ENCODE measurements around the gene ADGRD2. TPM values are rescaled to one million over a fixed set of nuclear protein-coding genes. Genes with fewer than 3 reads are reported as not detected.

The ADGRD2 gene
- total and polyA plus RNA-seq, 2 donors from 2014 or later: not detected

DNA sequence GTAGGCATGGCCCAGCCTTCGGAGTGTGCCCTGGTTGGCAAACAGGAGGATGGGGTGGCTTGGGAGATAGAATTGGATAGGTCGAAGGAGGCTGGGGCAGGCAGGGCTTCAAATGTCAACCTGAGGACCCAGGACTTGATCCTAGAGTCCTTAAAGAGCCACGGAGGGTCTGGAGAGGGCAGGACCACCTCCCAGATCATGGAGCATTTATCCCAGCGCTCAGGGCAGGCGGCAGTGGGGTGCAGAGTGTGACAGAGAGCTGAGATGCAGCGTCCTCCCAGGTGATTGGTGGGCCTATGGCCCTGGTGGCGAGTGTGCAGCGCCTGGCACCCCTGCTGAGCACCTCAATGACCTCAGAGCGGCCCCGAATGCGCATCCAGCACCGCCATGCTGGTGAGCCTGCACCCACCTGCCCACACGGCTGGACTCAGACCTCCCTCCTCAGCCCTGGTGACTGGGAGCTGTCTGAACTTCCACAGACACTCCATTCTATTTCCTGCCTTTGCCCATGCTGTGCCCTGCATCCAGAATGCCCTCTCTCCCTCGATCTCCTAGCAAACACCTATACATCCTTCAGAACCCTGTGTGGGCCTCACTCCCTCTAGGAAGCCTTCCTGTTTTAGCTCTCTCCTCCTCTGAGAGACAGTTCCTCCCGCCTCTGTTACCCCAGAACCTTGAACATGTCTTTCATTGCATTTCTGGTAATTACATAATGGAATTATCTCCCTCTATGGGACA lies 6.3 kb downstream of the ADGRD2 start:
- no peaks in the 10 kb centered on the region for H3K36me3 ChIP-seq (ENCODE audit: control insufficient read depth in 2 of 3, insufficient read depth in 3 of 3, low read length in 3 of 3)
- TF ChIP-seq, protein P1, sequence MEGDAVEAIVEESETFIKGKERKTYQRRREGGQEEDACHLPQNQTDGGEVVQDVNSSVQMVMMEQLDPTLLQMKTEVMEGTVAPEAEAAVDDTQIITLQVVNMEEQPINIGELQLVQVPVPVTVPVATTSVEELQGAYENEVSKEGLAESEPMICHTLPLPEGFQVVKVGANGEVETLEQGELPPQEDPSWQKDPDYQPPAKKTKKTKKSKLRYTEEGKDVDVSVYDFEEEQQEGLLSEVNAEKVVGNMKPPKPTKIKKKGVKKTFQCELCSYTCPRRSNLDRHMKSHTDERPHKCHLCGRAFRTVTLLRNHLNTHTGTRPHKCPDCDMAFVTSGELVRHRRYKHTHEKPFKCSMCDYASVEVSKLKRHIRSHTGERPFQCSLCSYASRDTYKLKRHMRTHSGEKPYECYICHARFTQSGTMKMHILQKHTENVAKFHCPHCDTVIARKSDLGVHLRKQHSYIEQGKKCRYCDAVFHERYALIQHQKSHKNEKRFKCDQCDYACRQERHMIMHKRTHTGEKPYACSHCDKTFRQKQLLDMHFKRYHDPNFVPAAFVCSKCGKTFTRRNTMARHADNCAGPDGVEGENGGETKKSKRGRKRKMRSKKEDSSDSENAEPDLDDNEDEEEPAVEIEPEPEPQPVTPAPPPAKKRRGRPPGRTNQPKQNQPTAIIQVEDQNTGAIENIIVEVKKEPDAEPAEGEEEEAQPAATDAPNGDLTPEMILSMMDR (IDR thresholded peaks at IDR 0.05; ENCODE audit: borderline replicate concordance, extremely low read depth, insufficient read depth): no peak
- no peaks in the 10 kb centered on the region for H3K4me1 ChIP-seq (ENCODE audit: control insufficient read depth in 2 of 3, insufficient read depth in 2 of 3, low read depth in 1 of 3, low read length in 3 of 3)
- no peak overlapping the region for H3K9ac ChIP-seq (ENCODE audit: low read length in 3 of 3)
- FAIRE-seq: no peak
- intact Hi-C loops (cut with DNase I): no loop called here
- H3K4me3 ChIP-seq (ENCODE audit: low read length in 3 of 3): no peak overlapping the region
- no peak overlapping the region for H3K27ac ChIP-seq (ENCODE audit: low read depth in 2 of 2, low read length in 2 of 2)
- peaks cover 11% of the 10 kb centered on the region for H3K27me3 ChIP-seq (ENCODE audit: control insufficient read depth, insufficient read depth, low read length)
- peaks cover 0 to 5% (median 5%) of the 10 kb centered on the region in 3 donors for H3K9me3 ChIP-seq (ENCODE audit: control insufficient read depth in 2 of 3, insufficient read depth in 1 of 3, low read length in 3 of 3)
- no peak for DNase-seq

DNA sequence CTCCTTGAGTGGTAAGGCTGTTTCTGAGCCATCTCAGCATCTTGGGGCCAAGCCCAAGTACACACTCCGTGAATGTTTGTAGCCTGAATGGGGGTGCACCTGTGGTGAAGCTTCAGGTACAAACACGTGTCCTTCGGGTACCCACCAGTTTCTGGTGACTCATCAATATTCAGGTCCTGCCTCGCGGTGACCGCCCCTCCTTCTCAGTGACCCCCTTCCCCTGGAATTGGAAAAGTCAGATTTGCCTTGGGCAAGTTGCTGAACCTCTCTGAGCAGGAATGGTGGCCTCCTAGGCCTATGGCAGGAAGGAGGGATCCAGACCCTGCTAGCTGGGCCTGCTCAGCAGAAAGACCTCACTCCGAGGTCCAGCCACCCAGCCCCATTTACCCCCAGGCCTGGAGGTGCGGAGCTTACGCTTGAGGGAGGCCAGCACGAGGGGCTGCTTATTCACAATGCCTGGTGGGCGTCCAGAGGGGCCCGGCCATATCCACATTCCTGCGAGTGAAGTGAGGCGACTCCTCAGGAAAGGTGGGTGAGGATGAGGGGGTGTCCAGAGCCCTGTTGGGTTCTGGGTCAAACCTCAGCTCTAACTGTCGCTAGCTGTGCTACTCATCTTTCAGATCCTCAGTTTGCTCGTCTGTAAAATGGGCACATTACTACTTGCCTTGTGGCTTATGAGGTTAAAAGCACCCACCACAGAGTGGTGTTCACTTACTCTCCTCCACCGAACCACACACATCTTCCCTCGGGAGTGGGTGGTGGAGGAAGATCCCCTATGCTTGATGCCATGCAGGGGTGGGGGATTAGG lies 7.0 kb downstream of the ADGRD2 start:
- TF ChIP-seq, protein P1 (IDR thresholded peaks at IDR 0.05; ENCODE audit: borderline replicate concordance, extremely low read depth, insufficient read depth): no peak
- no peak overlapping the region for H3K27ac ChIP-seq (ENCODE audit: low read depth in 2 of 2, low read length in 2 of 2)
- H3K9me3 ChIP-seq (ENCODE audit: control insufficient read depth in 2 of 3, insufficient read depth in 1 of 3, low read length in 3 of 3): peaks cover 0 to 5% (median 5%) of the 10 kb centered on the region in 3 donors
- H3K27me3 ChIP-seq (ENCODE audit: control insufficient read depth, insufficient read depth, low read length): peaks cover 5% of the 10 kb centered on the region
- intact Hi-C loops (cut with DNase I): no loop called here
- no peaks in the 10 kb centered on the region for H3K36me3 ChIP-seq (ENCODE audit: control insufficient read depth in 2 of 3, insufficient read depth in 3 of 3, low read length in 3 of 3)
- no peak for FAIRE-seq
- H3K9ac ChIP-seq (ENCODE audit: low read length in 3 of 3): no peak overlapping the region
- DNase-seq: no peak
- no peak overlapping the region for H3K4me3 ChIP-seq (ENCODE audit: low read length in 3 of 3)
- no peaks in the 10 kb centered on the region for H3K4me1 ChIP-seq (ENCODE audit: control insufficient read depth in 2 of 3, insufficient read depth in 2 of 3, low read depth in 1 of 3, low read length in 3 of 3)

DNA sequence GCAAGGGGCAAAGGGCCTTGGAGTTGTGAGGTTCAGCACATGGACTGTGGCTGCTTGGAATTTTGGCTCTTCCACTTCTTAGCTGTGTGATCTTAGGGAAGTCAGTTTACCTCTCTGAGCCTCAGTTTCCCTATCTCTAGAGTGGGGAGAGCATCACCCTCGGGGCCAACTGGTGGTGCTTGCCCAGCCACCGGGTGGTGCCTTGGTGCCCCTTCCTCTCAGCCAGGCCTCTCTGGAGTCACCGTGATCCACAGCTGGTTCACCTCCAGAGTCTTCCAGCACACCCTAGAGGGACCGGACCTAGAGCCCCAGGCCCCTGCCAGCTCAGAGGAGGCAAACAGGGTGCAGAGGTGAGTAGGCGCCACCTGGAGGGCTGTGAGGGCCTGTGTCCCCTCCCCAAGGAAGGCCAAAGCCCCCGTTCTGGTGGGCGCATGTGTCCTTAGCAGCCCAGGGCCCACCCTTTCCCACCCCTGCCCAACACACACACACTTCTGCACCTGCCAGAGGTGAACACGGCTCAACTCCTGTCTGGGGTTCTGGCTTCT lies 7.7 kb downstream of the ADGRD2 start:
- FAIRE-seq (no peak), DNase-seq (peak in 2 of 5 donors; percentile 25 to 71)
- TF ChIP-seq, protein P1 (IDR thresholded peaks at IDR 0.05; ENCODE audit: borderline replicate concordance, extremely low read depth, insufficient read depth): no peak
- H3K27me3 ChIP-seq (ENCODE audit: control insufficient read depth, insufficient read depth, low read length): no peaks in the 10 kb centered on the region
- H3K36me3 ChIP-seq (ENCODE audit: control insufficient read depth in 2 of 3, insufficient read depth in 3 of 3, low read length in 3 of 3): no peaks in the 10 kb centered on the region
- H3K4me3 ChIP-seq (ENCODE audit: low read length in 3 of 3): no peak overlapping the region
- peaks cover 0 to 7% (median 6%) of the 10 kb centered on the region in 3 donors for H3K9me3 ChIP-seq (ENCODE audit: control insufficient read depth in 2 of 3, insufficient read depth in 1 of 3, low read length in 3 of 3)
- intact Hi-C loops (cut with DNase I): no loop called here
- no peak overlapping the region for H3K27ac ChIP-seq (ENCODE audit: low read depth in 2 of 2, low read length in 2 of 2)
- H3K4me1 ChIP-seq (ENCODE audit: control insufficient read depth in 2 of 3, insufficient read depth in 2 of 3, low read depth in 1 of 3, low read length in 3 of 3): no peaks in the 10 kb centered on the region
- H3K9ac ChIP-seq (ENCODE audit: low read length in 3 of 3): no peak overlapping the region

Data from kidney (tissue), 14 donors.